T follicular helper cell (primary cell): ENCODE results near the gene DNAAF9.
"Not testable (repeated sequence)": the region's sequence is repeated elsewhere in the genome, so short reads cannot be mapped to it uniquely, and the experiment has no call there.

Source experiments
- DNase-seq: peaks from one replicate; pipeline ENCODE4 v3.0.0-alpha.2; 2020; ENCODE audit warnings: low read depth
- total RNA-seq, 2 experiments: gene quantifications; one replicate each; lab custom pipeline; 2026; lab: John Stamatoyannopoulos, UW

The DNAAF9 gene
- total RNA-seq: 4.5 to 28.3 reads per million in 2 experiments

- DNase-seq: peak; percentile 44
Observed at GRCh38 chr20:3407040-3407770, at the start of gene DNAAF9. Gene DNAAF9, minus strand, starts transcription at chr20:3407669. Its CDS starts 112 bp downstream, at chr20:3407557.

GRCh38 chr20:3456648-3457047 lies 49.2 kb upstream of the DNAAF9 start:
- DNase-seq: no peak

- no peak for DNase-seq
Observed at GRCh38 chr20:3454831-3455230, 47.4 kb upstream of the DNAAF9 start.

- no peak for DNase-seq
Observed at GRCh38 chr20:3452690-3453089, 45.2 kb upstream of the DNAAF9 start.

- no peak for DNase-seq
Observed at GRCh38 chr20:3452136-3452535, 44.7 kb upstream of the DNAAF9 start.

- no peak for DNase-seq
Observed at GRCh38 chr20:3449319-3449718, 41.9 kb upstream of the DNAAF9 start.

- no peak for DNase-seq
Observed at GRCh38 chr20:3447321-3447720, 39.9 kb upstream of the DNAAF9 start.

GRCh38 chr20:3446779-3447178 lies 39.3 kb upstream of the DNAAF9 start:
- DNase-seq: no peak

- no peak for DNase-seq
Observed at GRCh38 chr20:3436864-3437574, 29.6 kb upstream of the DNAAF9 start.

- DNase-seq: no peak
Observed at GRCh38 chr20:3434232-3434631, 26.8 kb upstream of the DNAAF9 start.

- DNase-seq: no peak
Observed at GRCh38 chr20:3433744-3434143, 26.3 kb upstream of the DNAAF9 start.

- DNase-seq: no peak
Observed at GRCh38 chr20:3432844-3433243, 25.4 kb upstream of the DNAAF9 start.

- DNase-seq: no peak
Observed at GRCh38 chr20:3431109-3431508, 23.6 kb upstream of the DNAAF9 start.

- no peak for DNase-seq
Observed at GRCh38 chr20:3430376-3431069, 23.1 kb upstream of the DNAAF9 start.

GRCh38 chr20:3426766-3427165 lies 19.3 kb upstream of the DNAAF9 start:
- not testable (repeated sequence) for DNase-seq

GRCh38 chr20:3423126-3423525 lies 15.7 kb upstream of the DNAAF9 start:
- DNase-seq: no peak

GRCh38 chr20:3421985-3422384 lies 14.5 kb upstream of the DNAAF9 start:
- no peak for DNase-seq

GRCh38 chr20:3420211-3420707 lies 12.8 kb upstream of the DNAAF9 start:
- DNase-seq: no peak

GRCh38 chr20:3418161-3418560 lies 10.7 kb upstream of the DNAAF9 start:
- DNase-seq: not testable (repeated sequence)

- no peak for DNase-seq
Observed at GRCh38 chr20:3414122-3414521, 6.7 kb upstream of the DNAAF9 start.

- no peak for DNase-seq
Observed at GRCh38 chr20:3413393-3413889, 6.0 kb upstream of the DNAAF9 start.
